ENCODE data around the gene RFX8.

The RFX8 gene

GRCh38 chr2:101415220-101415619 lies 59.7 kb downstream of the RFX8 start:
- Histone ChIP-seq H3K9me3 (ENCODE audit: severe bottlenecking) (no peaks in the 10 kb centered on the region), H3K36me3 (no peaks in the 10 kb centered on the region), H3K4me3 (ENCODE audit: low read depth, low read length) (no peak overlapping the region), H3K27ac (no peak overlapping the region), H3K27me3 (ENCODE audit: insufficient read depth, low read depth, severe bottlenecking) (no peaks in the 10 kb centered on the region)
- TF ChIP-seq CTCF (IDR thresholded peaks at IDR 0.05; ENCODE audit: low read depth, low read length) = no peak
- no peak for DNase-seq

DNA sequence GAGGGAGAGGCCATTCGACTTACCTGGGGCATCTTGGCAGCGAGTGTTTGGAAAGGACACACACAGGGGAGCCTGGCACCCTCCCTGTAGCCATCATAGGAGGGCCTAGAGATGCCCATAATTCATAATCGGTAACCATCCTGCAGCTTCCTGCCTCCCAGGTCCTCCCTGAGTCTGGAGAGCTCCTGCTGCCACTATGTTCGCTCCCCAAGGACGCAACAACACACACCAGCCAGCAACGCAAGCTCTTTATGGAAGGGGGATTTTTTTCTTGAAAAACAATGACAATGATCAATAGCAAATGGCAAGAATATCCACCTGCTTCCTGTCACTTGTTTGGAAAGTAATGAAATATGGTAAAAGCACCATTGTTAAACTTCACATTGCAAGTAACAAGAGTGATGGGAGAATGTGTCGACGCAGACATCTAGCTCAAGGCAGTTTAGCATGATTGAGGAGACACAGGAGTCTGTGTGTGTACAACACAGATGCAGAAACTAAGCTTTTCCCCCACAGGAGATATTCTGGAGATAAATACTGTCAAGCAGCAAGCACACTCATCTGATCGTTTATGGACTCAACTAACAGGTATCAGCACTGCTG lies 62.7 kb downstream of the RFX8 start:
- no peaks in the 10 kb centered on the region for H3K27me3 ChIP-seq (ENCODE audit: insufficient read depth, low read depth, severe bottlenecking)
- H3K9me3 ChIP-seq (ENCODE audit: severe bottlenecking) = no peaks in the 10 kb centered on the region
- H3K4me3 ChIP-seq (ENCODE audit: low read depth, low read length) = no peak overlapping the region
- no peak for DNase-seq
- no peaks in the 10 kb centered on the region for H3K36me3 ChIP-seq
- H3K27ac ChIP-seq = no peak overlapping the region
- no peak for TF ChIP-seq CTCF (IDR thresholded peaks at IDR 0.05; ENCODE audit: low read depth, low read length)

GRCh38 chr2:101410746-101411145 lies 64.2 kb downstream of the RFX8 start:
- DNase-seq = no peak
- Histone ChIP-seq H3K27ac (no peak overlapping the region), H3K9me3 (ENCODE audit: severe bottlenecking) (no peaks in the 10 kb centered on the region), H3K4me3 (ENCODE audit: low read depth, low read length) (no peak overlapping the region), H3K36me3 (no peaks in the 10 kb centered on the region), H3K27me3 (ENCODE audit: insufficient read depth, low read depth, severe bottlenecking) (no peaks in the 10 kb centered on the region)
- no peak for TF ChIP-seq CTCF (IDR thresholded peaks at IDR 0.05; ENCODE audit: low read depth, low read length)

DNA sequence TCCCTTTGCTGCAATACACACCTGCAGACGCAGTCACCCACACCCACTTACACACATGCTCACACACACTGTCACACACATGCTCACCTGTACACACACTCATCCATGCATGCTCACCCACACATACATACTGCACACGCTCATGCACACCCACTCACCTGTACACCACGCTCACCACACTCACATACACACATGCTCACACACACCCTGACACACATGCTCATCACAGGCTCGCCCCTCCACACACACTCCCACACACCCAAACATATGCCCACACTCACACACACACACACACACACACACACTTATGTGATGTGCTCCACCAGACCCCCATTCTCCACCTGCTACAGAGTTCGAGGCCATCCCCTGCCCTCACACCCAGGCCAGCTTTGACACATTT lies 64.8 kb downstream of the RFX8 start:
- Histone ChIP-seq H3K27me3 (ENCODE audit: insufficient read depth, low read depth, severe bottlenecking) (no peaks in the 10 kb centered on the region), H3K36me3 (no peaks in the 10 kb centered on the region), H3K9me3 (ENCODE audit: severe bottlenecking) (no peaks in the 10 kb centered on the region), H3K27ac (no peak overlapping the region), H3K4me3 (ENCODE audit: low read depth, low read length) (no peak overlapping the region)
- DNase-seq = no peak
- no peak for TF ChIP-seq CTCF (IDR thresholded peaks at IDR 0.05; ENCODE audit: low read depth, low read length)

DNA sequence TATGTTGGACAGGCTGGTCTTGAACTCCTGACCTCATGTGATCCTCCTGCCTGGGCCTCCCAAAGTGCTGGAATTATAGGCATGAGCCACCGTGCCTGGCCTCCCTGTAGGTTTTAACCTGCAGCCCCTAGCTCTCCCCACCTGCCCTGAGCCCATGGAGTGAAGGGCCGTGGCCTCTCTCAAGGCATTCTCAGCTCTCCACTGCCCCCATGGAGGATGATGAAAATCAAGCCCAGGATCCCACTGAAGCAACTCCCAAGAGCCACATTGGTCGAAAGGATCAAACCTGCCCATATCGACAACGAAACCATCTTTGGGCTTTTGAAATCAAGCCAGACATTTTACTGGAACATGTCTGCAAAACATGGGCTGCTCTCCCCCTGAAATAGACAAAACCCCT lies 65.2 kb downstream of the RFX8 start:
- Histone ChIP-seq H3K27me3 (ENCODE audit: insufficient read depth, low read depth, severe bottlenecking) (no peaks in the 10 kb centered on the region), H3K27ac (no peak overlapping the region), H3K4me3 (ENCODE audit: low read depth, low read length) (no peak overlapping the region), H3K9me3 (ENCODE audit: severe bottlenecking) (no peaks in the 10 kb centered on the region), H3K36me3 (no peaks in the 10 kb centered on the region)
- DNase-seq = no peak
- TF ChIP-seq CTCF (IDR thresholded peaks at IDR 0.05; ENCODE audit: low read depth, low read length) = no peak

- no peaks in the 10 kb centered on the region for H3K9me3 ChIP-seq (ENCODE audit: severe bottlenecking)
- TF ChIP-seq CTCF (IDR thresholded peaks at IDR 0.05; ENCODE audit: low read depth, low read length) = no peak
- H3K4me3 ChIP-seq (ENCODE audit: low read depth, low read length) = no peak overlapping the region
- no peak for DNase-seq
- H3K36me3 ChIP-seq = no peaks in the 10 kb centered on the region
- H3K27me3 ChIP-seq (ENCODE audit: insufficient read depth, low read depth, severe bottlenecking) = no peaks in the 10 kb centered on the region
- H3K27ac ChIP-seq = no peak overlapping the region
These were observed 66.0 kb downstream of the RFX8 start for GRCh38 chr2:101408925-101409324.

Data from WERI-Rb-1 (cell line).